DND-41 (cell line): ENCODE data around the gene KRTCAP2.

ENCODE experiments used
- ATAC-seq: fragments of 200-7000 bp; cut with Tn5 transposase; 3 replicates; pipeline ENCODE4 v1.9.1; 2021; ENCODE audit warnings: low read depth; ENCODE audit not compliant: insufficient read depth
- DNase-seq: peaks from one replicate; pipeline ENCODE4 v3.0.0-alpha.2; 2020
- H2AFZ ChIP-seq: 2 replicates; pipeline ENCODE4 v1.6.0; 2012; ENCODE audit warnings: low read depth, low read length
- H3K27ac ChIP-seq: 2 replicates; pipeline ENCODE4 v1.5.1; 2012; ENCODE audit warnings: low read length, inconsistent platforms
- H3K27me3 ChIP-seq: fragments of 200-600 bp; sonication (generic); 2 replicates; pipeline ENCODE4 v1.6.0; 2012; ENCODE audit warnings: low read length, mild to moderate bottlenecking, inconsistent platforms; ENCODE audit not compliant: insufficient read depth, poor library complexity
- H3K36me3 ChIP-seq: 2 replicates; pipeline ENCODE4 v1.5.1; 2012; ENCODE audit warnings: low read length, inconsistent platforms; ENCODE audit not compliant: insufficient read depth
- H3K4me1 ChIP-seq: 2 replicates; pipeline ENCODE4 v1.5.1; 2012; ENCODE audit warnings: mild to moderate bottlenecking, low read length; ENCODE audit not compliant: insufficient read depth
- H3K4me2 ChIP-seq: 2 replicates; pipeline ENCODE4 v1.6.0; 2012; ENCODE audit warnings: mild to moderate bottlenecking, moderate library complexity, low read length, inconsistent platforms; ENCODE audit not compliant: insufficient read depth
- H3K4me3 ChIP-seq, 2 experiments: fragments of 200-600 bp in 1 of 2; shearing (Covaris generic) in 1 of 2; 2 replicates each; pipeline ENCODE4 v1.5.1; 2012 to 2016; ENCODE audit warnings: inconsistent platforms in 2 of 2, low read length in 2 of 2, mild to moderate bottlenecking in 2 of 2, low read depth in 1 of 2, moderate library complexity in 1 of 2
- H3K79me2 ChIP-seq: 2 replicates; pipeline ENCODE4 v1.6.0; 2012; ENCODE audit warnings: low read length, inconsistent platforms; ENCODE audit not compliant: insufficient read depth
- H3K9ac ChIP-seq: 2 replicates; pipeline ENCODE4 v1.6.0; 2012; ENCODE audit warnings: low read depth, mild to moderate bottlenecking, inconsistent platforms, low read length, moderate library complexity
- H3K9me3 ChIP-seq: 2 replicates; pipeline ENCODE4 v1.5.1; 2012; ENCODE audit warnings: low read length, moderate library complexity, mild to moderate bottlenecking, inconsistent platforms; ENCODE audit not compliant: insufficient read depth, severe bottlenecking
- H4K20me1 ChIP-seq: 2 replicates; pipeline ENCODE4 v1.6.0; 2012; ENCODE audit warnings: low read length; ENCODE audit not compliant: insufficient read depth
- CTCF ChIP-seq: IDR thresholded peaks from 2 replicates; pipeline ENCODE4 v1.5.1; 2012; ENCODE audit warnings: borderline replicate concordance, low read length, moderate library complexity, mild to moderate bottlenecking; ENCODE audit not compliant: poor library complexity, severe bottlenecking; ENCODE audit errors: extremely low read depth
- EZH2 ChIP-seq: IDR thresholded peaks from 3 replicates; pipeline ENCODE4 v1.6.1; 2012; ENCODE audit warnings: borderline replicate concordance, low read depth, mild to moderate bottlenecking, moderate library complexity, low read length, inconsistent platforms; ENCODE audit not compliant: severe bottlenecking

KRTCAP2 gene

GRCh38 chr1:155126556-155127104, 46.5 kb downstream of the KRTCAP2 start:
- H3K27me3 ChIP-seq = peaks cover 41% of the 10 kb centered on the region

GRCh38 chr1:155125946-155126555, 47.1 kb downstream of the KRTCAP2 start:
- Histone ChIP-seq H3K4me3 (no peak overlapping the region), H3K9me3 (no peaks in the 10 kb centered on the region), H3K4me2 (no peak overlapping the region), H3K27ac (no peak overlapping the region), H3K79me2 (no peaks in the 10 kb centered on the region), H2AFZ (no peak overlapping the region), H4K20me1 (0 out of 2 replicates have a peak, but pooled peaks cover 2% of the 10 kb centered on the region), H3K36me3 (no peaks in the 10 kb centered on the region), H3K27me3 (peaks cover 41% of the 10 kb centered on the region), H3K4me1 (peaks cover 29% of the 10 kb centered on the region), H3K9ac (no peak overlapping the region)
- DNase-seq (no peak), ATAC-seq (no peak)
- TF ChIP-seq CTCF = no peak
- TF ChIP-seq EZH2 = no peak

More at GRCh38 chr1:155126556-155127104, 46.5 kb downstream of the KRTCAP2 start:
- Histone ChIP-seq H3K4me1 (peaks cover 29% of the 10 kb centered on the region), H3K4me2 (peak overlapping the region; percentile 80), H3K79me2 (no peaks in the 10 kb centered on the region), H4K20me1 (0 out of 2 replicates have a peak, but pooled peaks cover 2% of the 10 kb centered on the region), H3K4me3 (peak overlapping the region in 1 of 2 experiments; percentile 54; a peak in 2 of 4 replicates), H2AFZ (peak overlapping the region; percentile 23; the same call in 1 of the 2 replicates), H3K9me3 (no peaks in the 10 kb centered on the region), H3K36me3 (no peaks in the 10 kb centered on the region), H3K9ac (no peak overlapping the region; the same call in 1 of the 2 replicates), H3K27ac (no peak overlapping the region)
- ATAC-seq = peak; percentile 48
- peak; percentile 27 for DNase-seq
- no peak for TF ChIP-seq CTCF
- TF ChIP-seq EZH2 = no peak

GRCh38 chr1:155125511-155125945, 47.6 kb downstream of the KRTCAP2 start:
- Histone ChIP-seq H3K4me1 (peaks cover 29% of the 10 kb centered on the region), H3K4me3 (no peak overlapping the region), H3K9me3 (no peaks in the 10 kb centered on the region), H3K79me2 (no peaks in the 10 kb centered on the region), H3K9ac (no peak overlapping the region), H3K36me3 (no peaks in the 10 kb centered on the region), H4K20me1 (0 out of 2 replicates have a peak, but pooled peaks cover 2% of the 10 kb centered on the region), H2AFZ (no peak overlapping the region), H3K27ac (no peak overlapping the region), H3K4me2 (no peak overlapping the region), H3K27me3 (peaks cover 41% of the 10 kb centered on the region)
- ATAC-seq (no peak), DNase-seq (no peak)
- TF ChIP-seq EZH2 (no peak), CTCF (no peak)
